AML-193 (cell line): ENCODE data around the gene ULK2.

Experiments used
- DNase-seq, 2 experiments: peaks; one replicate each; lab custom pipeline; 2025; lab: John Stamatoyannopoulos, UW

ULK2 gene

GRCh38 chr17:19747159-19747719, 120.5 kb downstream of the ULK2 start:
- no peak for DNase-seq

- DNase-seq = no peak
Observed at GRCh38 chr17:19746517-19746916, 121.2 kb downstream of the ULK2 start.

- peak; percentile 8 to 14 for DNase-seq
Observed at GRCh38 chr17:19744922-19745757, 122.6 kb downstream of the ULK2 start.

- no peak for DNase-seq
Observed at GRCh38 chr17:19744492-19744891, 123.2 kb downstream of the ULK2 start.

- no peak for DNase-seq
Observed at GRCh38 chr17:19743101-19744100, 124.3 kb downstream of the ULK2 start.

- no peak for DNase-seq
Observed at GRCh38 chr17:19742495-19742894, 125.2 kb downstream of the ULK2 start.

- no peak for DNase-seq
Observed at GRCh38 chr17:19741832-19742457, 125.8 kb downstream of the ULK2 start.

GRCh38 chr17:19740933-19741332, 126.8 kb downstream of the ULK2 start:
- DNase-seq = no peak

GRCh38 chr17:19739241-19740201, 128.2 kb downstream of the ULK2 start:
- DNase-seq = no peak

- DNase-seq = no peak
Observed at GRCh38 chr17:19738757-19739156, 129.0 kb downstream of the ULK2 start.

GRCh38 chr17:19738073-19738449, 129.7 kb downstream of the ULK2 start:
- no peak for DNase-seq

GRCh38 chr17:19737305-19738072, 130.2 kb downstream of the ULK2 start:
- DNase-seq = no peak

- DNase-seq = no peak
Observed at GRCh38 chr17:19736071-19736470, 131.7 kb downstream of the ULK2 start.

GRCh38 chr17:19733953-19734526, 133.7 kb downstream of the ULK2 start:
- no peak for DNase-seq

- DNase-seq = no peak
Observed at GRCh38 chr17:19731626-19732025, 136.1 kb downstream of the ULK2 start.

- DNase-seq = no peak
Observed at GRCh38 chr17:19730843-19731242, 136.9 kb downstream of the ULK2 start.

- no peak for DNase-seq
Observed at GRCh38 chr17:19729900-19730299, 137.8 kb downstream of the ULK2 start.

GRCh38 chr17:19728084-19728495, 139.6 kb downstream of the ULK2 start:
- no peak for DNase-seq

GRCh38 chr17:19727501-19728078, 140.1 kb downstream of the ULK2 start:
- DNase-seq = no peak
